K562 (cell line): ENCODE measurements around the gene DGCR2. TPM values are rescaled to one million over a fixed set of nuclear protein-coding genes. Genes with fewer than 3 reads are reported as not detected.

Experiments
- POLR2G ChIP-seq: fragments of 200-400 bp; formaldehyde crosslinking; IDR thresholded peaks from 2 replicates; pipeline ENCODE4 v1.6.1; 2017; ENCODE audit warnings: low read depth, mild to moderate bottlenecking, antibody characterized with exemption, low read length, moderate library complexity
- polyA plus RNA-seq, 8 experiments: library from polyadenylated mRNA; depleted of rRNA in 4 of 8; stranded (reverse) in 5 of 8; unstranded in 3 of 8; fragments of >200 nt; fragmentation: Nextera tagmentation in 2 of 8; fragmentation: Illumina TruSeq in 1 of 8; extraction: Ambion mirVana in 2 of 8; extraction: Trizol in 1 of 8; gene quantifications; 2 replicates each; pipeline versions ENCODE4 v1.2.1 to v1.2.3, GENCODE V29; 2011 to 2014; ENCODE audit warnings: inconsistent platforms in 1 of 8, missing spikeins in 1 of 8
- total RNA-seq, 7 experiments: library from RNA; depleted of rRNA in 6 of 7; stranded (reverse); fragments of >200 nt in 6 of 7; fragmentation: Illumina TruSeq in 2 of 7; extraction: Trizol in 2 of 7; gene quantifications; 2 replicates each; pipeline versions ENCODE4 v1.2.1 to v1.2.3, GENCODE V29; 2011 to 2021; ENCODE audit warnings: low replicate concordance in 1 of 7
- TF ChIP-seq, protein P1 (sequence below): sonication (generic); formaldehyde crosslinking; IDR thresholded peaks from 2 replicates; pipeline ENCODE4 v1.8.0; 2023; ENCODE audit warnings: missing genetic modification reagents, mild to moderate bottlenecking, borderline replicate concordance

Gene DGCR2
- total and polyA plus RNA-seq, 9 of the 15 experiments (the other 6 are each of a cell fraction or from before 2014, with no cell fraction given), result 0.69 to 101 (median 56.4) TPM

DNA sequence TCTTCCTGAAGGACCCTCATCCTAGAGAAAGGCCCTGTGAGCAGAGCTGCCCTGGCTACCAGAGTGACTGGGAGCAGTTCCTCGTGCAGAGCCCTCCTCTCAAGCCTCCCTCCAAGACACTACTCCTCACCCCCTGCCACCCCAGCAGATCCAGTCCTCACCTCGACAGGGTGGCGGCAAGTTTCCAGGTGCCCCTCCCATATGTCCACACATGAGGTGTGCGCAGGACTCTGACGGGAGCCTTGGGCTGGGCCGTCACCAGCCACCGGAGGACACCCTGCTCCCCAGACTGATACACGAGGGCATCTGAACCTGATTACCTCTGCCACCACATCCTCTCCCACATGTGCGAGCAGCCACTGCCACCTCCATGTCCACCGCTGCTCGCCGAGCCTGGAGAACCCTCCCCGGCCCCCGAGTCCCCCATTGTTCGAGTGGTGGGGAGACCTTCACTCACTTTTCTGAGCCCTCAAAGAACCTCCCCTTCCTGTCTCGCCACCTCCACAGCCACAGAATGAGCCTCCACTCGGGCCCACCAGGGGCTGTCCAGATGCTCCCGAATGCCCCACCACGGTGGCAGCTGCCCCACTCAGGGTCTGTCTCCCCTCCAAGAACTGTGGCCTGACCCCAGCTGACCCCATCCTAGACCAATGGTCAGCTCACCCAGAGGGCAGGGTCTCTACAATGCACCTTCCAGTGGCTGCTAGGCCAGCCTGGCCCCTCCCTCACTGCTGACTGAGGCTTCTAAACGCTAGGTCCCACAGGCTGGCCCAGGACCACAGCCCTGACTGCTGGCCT, 62.5 kb downstream of the DGCR2 start (continued):
- TF ChIP-seq, protein P1, sequence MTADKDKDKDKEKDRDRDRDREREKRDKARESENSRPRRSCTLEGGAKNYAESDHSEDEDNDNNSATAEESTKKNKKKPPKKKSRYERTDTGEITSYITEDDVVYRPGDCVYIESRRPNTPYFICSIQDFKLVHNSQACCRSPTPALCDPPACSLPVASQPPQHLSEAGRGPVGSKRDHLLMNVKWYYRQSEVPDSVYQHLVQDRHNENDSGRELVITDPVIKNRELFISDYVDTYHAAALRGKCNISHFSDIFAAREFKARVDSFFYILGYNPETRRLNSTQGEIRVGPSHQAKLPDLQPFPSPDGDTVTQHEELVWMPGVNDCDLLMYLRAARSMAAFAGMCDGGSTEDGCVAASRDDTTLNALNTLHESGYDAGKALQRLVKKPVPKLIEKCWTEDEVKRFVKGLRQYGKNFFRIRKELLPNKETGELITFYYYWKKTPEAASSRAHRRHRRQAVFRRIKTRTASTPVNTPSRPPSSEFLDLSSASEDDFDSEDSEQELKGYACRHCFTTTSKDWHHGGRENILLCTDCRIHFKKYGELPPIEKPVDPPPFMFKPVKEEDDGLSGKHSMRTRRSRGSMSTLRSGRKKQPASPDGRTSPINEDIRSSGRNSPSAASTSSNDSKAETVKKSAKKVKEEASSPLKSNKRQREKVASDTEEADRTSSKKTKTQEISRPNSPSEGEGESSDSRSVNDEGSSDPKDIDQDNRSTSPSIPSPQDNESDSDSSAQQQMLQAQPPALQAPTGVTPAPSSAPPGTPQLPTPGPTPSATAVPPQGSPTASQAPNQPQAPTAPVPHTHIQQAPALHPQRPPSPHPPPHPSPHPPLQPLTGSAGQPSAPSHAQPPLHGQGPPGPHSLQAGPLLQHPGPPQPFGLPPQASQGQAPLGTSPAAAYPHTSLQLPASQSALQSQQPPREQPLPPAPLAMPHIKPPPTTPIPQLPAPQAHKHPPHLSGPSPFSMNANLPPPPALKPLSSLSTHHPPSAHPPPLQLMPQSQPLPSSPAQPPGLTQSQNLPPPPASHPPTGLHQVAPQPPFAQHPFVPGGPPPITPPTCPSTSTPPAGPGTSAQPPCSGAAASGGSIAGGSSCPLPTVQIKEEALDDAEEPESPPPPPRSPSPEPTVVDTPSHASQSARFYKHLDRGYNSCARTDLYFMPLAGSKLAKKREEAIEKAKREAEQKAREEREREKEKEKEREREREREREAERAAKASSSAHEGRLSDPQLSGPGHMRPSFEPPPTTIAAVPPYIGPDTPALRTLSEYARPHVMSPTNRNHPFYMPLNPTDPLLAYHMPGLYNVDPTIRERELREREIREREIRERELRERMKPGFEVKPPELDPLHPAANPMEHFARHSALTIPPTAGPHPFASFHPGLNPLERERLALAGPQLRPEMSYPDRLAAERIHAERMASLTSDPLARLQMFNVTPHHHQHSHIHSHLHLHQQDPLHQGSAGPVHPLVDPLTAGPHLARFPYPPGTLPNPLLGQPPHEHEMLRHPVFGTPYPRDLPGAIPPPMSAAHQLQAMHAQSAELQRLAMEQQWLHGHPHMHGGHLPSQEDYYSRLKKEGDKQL (CRISPR knock-in tag), result 0 out of 2 replicates have a peak, but pooled peaks have one; percentile 24
- TF ChIP-seq POLR2G, result peak; percentile 62
